HL-60 (cell line): Measurements from ENCODE around the gene INSIG1.

Experiments
- DNase-seq, 2 experiments: peaks; one replicate each; pipeline ENCODE4 v3.0.0-alpha.2; 2010 to 2020; ENCODE audit warnings: low read depth in 1 of 2, low spot score in 1 of 2
- H3K27ac ChIP-seq: fragments of 250-450 bp; sonication (Bioruptor Pico); replicated peaks from 2 replicates; pipeline ENCODE4 v1.5.1; 2020; ENCODE audit warnings: mild to moderate bottlenecking, moderate library complexity
- H3K27me3 ChIP-seq: fragments of 250-450 bp; sonication (Bioruptor Pico); 2 replicates; pipeline ENCODE4 v1.5.1; 2021; ENCODE audit warnings: mild to moderate bottlenecking, moderate library complexity; ENCODE audit not compliant: insufficient read depth, poor library complexity, severe bottlenecking
- H3K4me3 ChIP-seq: replicated peaks from 2 replicates; pipeline ENCODE4 v1.5.1; 2011; ENCODE audit warnings: mild to moderate bottlenecking, control low read depth, low read length; ENCODE audit not compliant: insufficient read depth
- CTCF ChIP-seq: IDR thresholded peaks from one replicate; pipeline ENCODE4 v1.5.1; 2011; ENCODE audit warnings: low read length, control low read depth, inconsistent platforms; ENCODE audit not compliant: insufficient read depth
- GABPA ChIP-seq: IDR thresholded peaks from 2 replicates; pipeline ENCODE4 v1.6.1; 2012; ENCODE audit warnings: low read depth
- POLR2AphosphoS5 ChIP-seq: IDR thresholded peaks from 2 replicates; pipeline ENCODE4 v1.6.1; 2012; ENCODE audit warnings: low read depth
- REST ChIP-seq: IDR thresholded peaks from 2 replicates; pipeline ENCODE4 v1.6.1; 2012; ENCODE audit warnings: low read depth; ENCODE audit not compliant: insufficient replicate concordance
- SPI1 ChIP-seq: IDR thresholded peaks from 2 replicates; pipeline ENCODE4 v1.6.1; 2012; ENCODE audit warnings: low read depth, mild to moderate bottlenecking, borderline replicate concordance

INSIG1 gene

GRCh38 chr7:155317114-155317434, 19.4 kb downstream of the INSIG1 start:
- DNase-seq: no peak
- no peaks in the 10 kb centered on the region for H3K27me3 ChIP-seq
- H3K27ac ChIP-seq: no peak overlapping the region
- TF ChIP-seq GABPA (no peak), CTCF (no peak)
- no peak overlapping the region for H3K4me3 ChIP-seq

- H3K27me3 ChIP-seq: no peaks in the 10 kb centered on the region
- TF ChIP-seq REST (no peak), POLR2AphosphoS5 (no peak), SPI1 (no peak), CTCF (no peak), GABPA (no peak)
- H3K27ac ChIP-seq: no peak overlapping the region
- no peak for DNase-seq
- no peak overlapping the region for H3K4me3 ChIP-seq
These were observed 20.6 kb downstream of the INSIG1 start for GRCh38 chr7:155318245-155318644.

GRCh38 chr7:155322530-155322929, 24.9 kb downstream of the INSIG1 start:
- no peak overlapping the region for H3K27ac ChIP-seq
- TF ChIP-seq SPI1 (no peak), CTCF (no peak), POLR2AphosphoS5 (no peak), REST (no peak), GABPA (no peak)
- H3K27me3 ChIP-seq: no peaks in the 10 kb centered on the region
- H3K4me3 ChIP-seq: no peak overlapping the region
- no peak for DNase-seq

GRCh38 chr7:155323001-155323638, 25.4 kb downstream of the INSIG1 start:
- no peak for TF ChIP-seq SPI1
- no peak for TF ChIP-seq CTCF
- no peak for TF ChIP-seq GABPA
- H3K4me3 ChIP-seq: no peak overlapping the region
- H3K27me3 ChIP-seq: no peaks in the 10 kb centered on the region
- no peak for DNase-seq
- H3K27ac ChIP-seq: no peak overlapping the region
